GM15510 (cell line): Measurements from ENCODE around the gene DAAM2.

ENCODE experiments used
- POLR2A ChIP-seq: IDR thresholded peaks from 3 replicates; pipeline ENCODE4 v1.6.1; 2011; ENCODE audit warnings: borderline replicate concordance; ENCODE audit not compliant: insufficient read length; ENCODE audit errors: extremely low read depth

Gene DAAM2

GRCh38 chr6:39937686-39938333 is 145.6 kb downstream of the DAAM2 start:
- no peak for TF ChIP-seq POLR2A

DNA sequence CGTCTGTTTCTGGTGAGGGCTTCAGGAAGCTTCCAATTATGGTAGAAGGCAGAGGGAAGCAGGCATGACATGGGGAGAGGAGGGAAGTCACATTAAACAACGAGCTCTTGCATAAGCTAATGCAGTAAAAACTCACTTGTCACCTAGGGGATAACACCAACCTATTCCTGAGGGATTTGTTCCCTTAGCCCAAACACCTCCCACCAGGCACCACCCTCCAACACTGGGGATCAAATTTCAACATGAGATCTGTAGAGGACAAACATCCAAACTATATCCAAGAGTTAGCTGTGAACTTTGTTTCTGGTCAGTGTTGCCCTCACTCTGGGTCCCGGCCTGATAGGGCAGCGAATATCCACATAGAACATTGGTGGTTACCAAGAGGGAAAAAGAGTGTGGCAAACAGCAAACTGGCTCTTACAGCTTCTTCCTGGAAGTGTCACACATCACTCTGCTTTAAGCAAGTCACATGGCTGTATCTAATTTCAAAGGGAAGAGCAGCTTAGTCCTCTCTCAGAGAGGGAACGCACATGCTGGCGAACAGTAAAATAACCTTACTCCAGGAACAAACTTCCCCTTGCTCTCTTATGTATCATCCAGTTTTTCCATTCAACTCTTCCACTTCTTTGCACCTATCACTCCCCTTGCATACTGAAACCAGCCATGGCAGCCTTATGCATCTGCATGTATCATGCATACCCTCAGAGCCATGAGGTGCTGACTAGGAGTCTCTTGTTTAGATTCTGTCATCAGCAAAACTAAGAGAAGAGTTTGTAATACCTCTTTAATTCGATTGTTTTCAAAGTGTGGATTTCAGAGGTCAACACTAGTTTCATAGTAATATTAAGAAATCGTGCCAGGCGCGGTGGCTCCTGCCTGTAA is 146.8 kb downstream of the DAAM2 start:
- TF ChIP-seq POLR2A, result no peak

- TF ChIP-seq POLR2A, result no peak
These were observed 149.0 kb downstream of the DAAM2 start for GRCh38 chr6:39941138-39941537.

DNA sequence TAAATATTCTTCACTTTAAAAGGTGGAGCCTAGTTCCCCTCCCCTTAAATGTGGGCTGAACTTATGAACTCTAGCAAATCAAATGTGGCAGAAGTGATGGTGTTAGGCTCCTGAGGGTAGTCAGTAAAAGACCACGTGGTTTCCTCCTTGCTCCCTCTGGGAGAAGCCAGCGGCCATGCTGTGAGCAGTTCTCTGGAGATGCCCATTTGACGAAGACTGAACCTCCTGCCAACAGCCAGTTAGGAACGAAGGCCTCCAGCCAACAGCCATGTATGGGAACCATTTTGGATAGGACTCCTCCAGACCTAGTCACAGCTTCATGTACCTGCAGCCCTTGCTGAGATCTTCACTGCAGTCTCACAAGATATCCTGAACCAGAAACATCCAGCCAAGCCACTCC is 149.6 kb downstream of the DAAM2 start:
- TF ChIP-seq POLR2A, result no peak

DNA sequence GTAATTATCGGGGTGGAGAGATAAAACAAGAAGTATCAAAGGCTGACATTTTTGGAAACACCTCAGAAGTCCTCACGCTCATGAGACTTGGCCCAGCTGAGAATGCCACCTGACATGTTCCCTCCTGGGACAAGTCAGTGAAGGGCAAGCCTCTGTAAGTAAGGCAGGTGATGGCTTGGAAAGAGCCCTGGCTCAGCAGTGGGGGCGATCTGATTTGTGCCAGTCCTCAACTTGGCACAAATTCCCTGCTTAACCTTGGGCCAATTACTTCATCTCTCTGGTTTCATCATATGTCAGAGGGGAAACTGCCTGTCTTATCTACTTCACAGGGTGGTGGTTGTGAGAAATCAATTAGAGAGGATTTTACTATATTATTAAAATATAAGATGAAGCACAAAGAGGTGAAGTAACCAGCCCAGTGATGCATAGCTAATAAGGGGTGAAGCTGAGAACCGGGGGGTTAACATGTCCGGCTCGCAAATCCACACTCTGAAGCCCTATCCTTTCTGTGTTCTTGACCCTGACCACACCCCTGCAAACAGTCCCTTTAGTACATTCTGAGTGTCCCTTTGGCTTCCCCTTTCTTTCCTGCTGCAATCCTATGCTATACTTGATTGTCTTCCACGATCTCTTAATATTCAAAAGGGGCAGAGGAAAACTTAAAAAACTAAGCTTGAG is 150.9 kb downstream of the DAAM2 start:
- no peak for TF ChIP-seq POLR2A

DNA sequence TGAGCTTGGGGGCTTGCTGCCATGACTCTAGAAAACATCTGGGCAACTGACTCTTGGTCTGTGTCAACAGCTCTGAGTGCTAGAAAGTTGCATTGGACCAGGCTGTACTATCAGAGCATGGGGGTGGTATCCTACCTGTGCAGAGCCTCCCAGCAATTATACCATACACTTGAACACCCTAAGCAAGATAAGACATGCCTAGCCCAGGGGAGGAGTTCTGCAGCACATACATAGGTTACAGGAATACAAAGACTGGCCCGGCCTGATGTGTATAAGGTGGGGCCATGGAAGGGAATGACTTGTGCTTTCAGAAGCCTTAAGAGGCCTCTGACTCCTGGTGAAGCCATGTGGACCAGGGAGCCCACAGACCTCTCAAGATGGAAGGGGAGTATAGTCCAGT is 153.4 kb downstream of the DAAM2 start:
- no peak for TF ChIP-seq POLR2A

DNA sequence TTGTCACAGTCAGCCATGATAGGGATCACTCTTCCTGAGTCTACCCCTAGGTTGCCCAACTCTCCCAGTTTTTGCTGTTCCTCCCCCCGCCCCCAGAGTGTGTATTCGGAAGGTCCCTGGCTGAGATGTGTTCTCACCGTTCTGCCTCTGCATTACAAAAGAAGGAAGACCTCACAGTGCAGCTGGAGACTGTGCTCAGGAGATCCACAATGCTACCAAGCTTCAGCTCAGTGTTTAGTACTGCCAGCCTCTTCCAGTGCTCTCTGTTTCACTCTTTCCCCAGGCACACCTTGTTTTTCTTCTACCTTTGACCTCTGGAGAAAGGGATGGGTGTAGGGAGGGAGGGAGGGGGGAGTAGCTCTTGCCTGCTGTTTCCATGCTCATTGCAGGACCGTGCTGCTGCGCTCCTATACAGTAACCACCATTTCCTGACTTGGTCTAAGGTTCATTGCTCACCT is 155.5 kb downstream of the DAAM2 start:
- TF ChIP-seq POLR2A, result no peak

DNA sequence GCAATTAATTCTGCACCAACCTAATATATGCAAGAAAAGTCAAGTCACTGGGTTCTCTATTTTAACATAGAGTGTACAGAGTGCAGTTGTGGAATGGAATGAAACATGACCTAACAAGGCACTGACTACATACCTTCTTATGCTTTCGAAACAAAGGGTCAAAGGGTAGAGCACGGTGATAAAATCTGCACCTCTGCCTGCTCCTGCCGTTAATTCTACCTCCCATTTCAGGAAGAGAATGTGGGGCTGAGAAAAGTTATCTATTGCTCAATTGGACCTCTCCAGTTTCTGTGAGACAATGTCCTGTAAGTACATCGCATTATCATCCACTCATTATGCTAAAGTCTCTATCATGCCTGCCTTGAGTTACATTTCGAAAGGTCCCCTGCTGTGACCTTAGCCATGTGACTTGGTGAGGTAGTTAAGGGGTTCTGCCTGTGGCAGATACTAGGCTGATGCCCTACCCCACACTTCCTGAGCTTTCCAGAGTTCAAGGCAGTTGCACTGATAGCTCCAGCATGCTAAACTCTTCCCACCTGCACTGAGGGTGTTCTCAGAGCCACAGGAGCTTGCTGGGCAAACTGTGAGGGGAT is 156.1 kb downstream of the DAAM2 start:
- TF ChIP-seq POLR2A, result no peak

GRCh38 chr6:39950125-39950720 is 158.0 kb downstream of the DAAM2 start:
- TF ChIP-seq POLR2A, result no peak

GRCh38 chr6:39951191-39951590 is 159.0 kb downstream of the DAAM2 start:
- no peak for TF ChIP-seq POLR2A

DNA sequence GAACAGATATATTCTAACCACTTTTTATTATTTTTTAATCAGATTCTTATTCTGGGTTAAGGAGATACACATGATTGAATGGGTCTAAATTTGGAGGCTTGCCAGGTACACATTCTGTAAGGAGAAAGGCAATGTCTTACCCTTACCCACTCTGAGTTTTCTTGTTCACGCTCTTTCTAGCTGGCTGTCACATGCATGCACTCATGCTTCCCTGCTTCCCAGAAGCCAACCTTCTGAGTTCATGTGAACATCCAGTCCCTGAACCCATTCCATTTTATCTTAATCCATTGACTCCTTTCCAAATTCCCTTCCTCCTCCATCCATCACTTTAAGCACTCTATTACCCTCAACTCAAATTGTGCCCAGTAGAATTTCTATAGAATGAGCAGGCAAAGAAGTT is 159.5 kb downstream of the DAAM2 start:
- no peak for TF ChIP-seq POLR2A

GRCh38 chr6:39952167-39952566 is 160.0 kb downstream of the DAAM2 start:
- no peak for TF ChIP-seq POLR2A

- no peak for TF ChIP-seq POLR2A
These were observed 161.0 kb downstream of the DAAM2 start for GRCh38 chr6:39953076-39953618.
